Kidney capillary endothelial cell (primary cell): ENCODE measurements around the gene SLC41A1.
"Not testable (repeated sequence)": the region's sequence is repeated elsewhere in the genome, so short reads cannot be mapped to it uniquely, and the experiment has no call there.

Experiments used
- DNase-seq: peaks from one replicate; pipeline ENCODE4 v3.0.0-alpha.2; 2018; ENCODE audit warnings: low spot score

The SLC41A1 gene

DNA sequence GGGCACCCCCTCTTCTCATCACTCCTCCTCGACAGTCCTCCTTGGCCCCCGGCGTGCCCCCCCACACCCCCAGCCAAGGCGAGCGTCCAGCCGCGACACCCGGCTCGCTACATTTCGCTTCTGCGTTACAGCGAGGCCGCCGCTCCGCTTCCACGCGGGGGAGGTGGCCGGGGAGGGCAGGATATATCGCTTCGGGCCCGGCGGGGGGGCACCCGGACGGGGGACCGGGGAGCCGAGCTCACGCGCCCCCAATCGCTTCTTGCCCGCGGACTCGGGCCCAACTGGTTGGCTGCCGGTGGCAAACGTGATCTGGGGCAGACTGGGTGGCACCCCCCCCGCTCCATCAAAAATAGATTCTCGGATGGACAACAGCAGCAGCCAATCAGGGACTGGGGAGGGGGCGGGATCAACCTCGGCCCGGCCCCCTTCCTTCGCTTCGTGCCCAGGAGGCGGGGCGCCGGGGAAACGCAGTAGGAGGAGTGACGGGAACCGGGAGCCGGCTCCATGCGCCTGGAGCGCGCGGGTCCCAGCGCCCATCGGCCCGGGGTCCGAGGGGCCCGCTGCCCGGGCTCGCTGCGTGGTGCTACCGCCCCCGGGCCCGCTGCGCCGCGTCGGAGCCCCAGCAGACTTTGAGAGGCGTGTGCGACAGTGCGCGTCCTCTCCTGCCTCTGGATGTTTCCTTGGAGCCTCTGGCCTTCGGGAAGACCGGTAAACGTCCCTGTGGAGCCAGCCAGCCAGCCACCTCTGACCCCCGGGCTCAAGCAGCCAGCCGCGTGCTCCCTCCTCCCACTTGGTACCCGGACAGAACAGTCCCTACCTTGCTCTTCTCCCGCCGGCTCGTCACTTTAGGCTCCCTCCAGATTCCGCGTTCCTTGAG, at the start of gene SLC41A1:
Gene SLC41A1 (minus strand): TSS at position 321 of the 877 bp plus-strand sequence. CDS start 2,757 bp downstream, outside the sequence.
- DNase-seq, result peak; percentile 89

DNA sequence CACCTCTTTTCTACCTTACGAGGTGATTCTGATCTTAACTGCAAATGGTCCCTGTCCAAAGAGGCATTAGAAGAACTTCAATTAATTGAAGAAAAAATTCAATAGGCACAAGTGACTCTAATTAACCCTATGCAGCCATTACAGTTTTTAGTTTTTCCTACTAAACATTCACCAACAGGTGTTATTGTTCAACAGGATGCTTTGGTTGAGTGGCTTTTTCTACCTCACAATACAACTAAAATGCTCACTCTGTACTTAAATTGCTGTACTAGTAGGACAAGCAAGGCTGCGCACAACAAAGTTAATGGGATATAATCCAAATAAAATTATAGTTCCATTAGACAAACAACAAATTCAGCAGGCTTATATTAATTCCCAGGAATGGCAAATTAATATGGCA, 48.5 kb upstream of the SLC41A1 start:
- no peak for DNase-seq

DNA sequence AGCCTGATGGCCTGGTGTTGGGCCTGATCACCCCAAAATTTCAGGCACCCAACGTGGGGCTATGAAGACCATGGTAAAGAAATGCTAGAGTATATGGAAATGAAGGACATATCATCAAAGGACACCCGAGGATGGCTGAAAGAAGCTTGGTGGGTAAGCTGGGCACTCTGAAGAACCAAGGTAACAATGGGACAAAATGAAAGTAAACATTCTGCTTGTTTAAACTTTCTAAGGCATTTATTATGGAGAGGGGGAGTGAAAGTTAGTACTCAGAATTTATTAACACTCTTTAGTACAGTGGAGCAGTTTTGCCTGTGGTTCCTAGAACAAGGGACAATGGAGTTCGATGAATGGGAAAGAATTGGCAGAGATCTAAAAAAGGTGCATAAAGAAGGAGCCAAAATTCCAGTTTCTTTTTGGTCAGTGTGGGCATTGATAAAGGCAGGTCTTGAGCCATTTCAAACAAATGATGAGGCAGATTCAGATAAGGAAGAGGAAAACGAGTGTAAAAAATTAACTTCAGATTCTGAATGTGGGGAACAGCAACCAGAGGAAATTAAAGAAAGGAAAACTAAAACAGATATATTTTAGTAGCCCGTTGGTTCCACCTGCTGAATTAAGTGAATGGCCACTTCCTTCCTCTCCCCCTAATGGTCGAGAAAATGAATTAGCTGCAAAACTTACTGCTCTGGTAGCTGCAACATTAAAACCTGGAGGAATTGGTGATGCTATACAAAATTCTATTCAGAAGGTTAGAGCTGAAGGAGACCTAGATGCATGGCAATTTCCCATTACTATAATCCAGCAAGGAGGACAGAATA, 45.4 kb upstream of the SLC41A1 start:
- no peak for DNase-seq

DNA sequence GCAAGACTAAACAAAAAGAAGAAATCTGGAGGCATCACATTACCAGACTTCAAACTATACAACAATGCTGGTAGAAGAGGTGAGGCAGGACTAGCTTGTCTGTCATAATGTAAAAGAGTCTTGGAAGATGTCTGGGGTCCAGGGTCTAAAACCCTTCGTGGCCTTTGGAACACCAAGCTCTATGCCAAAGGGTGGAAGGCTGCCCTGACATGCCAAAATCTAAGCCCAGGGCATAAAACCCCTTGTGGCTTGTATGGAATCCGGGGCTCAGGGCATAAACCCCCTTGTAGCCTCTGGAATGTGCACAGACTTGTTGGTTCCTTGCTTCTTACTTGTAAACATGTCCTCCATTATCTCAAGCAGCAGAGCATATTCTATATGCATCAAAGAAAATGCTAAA, 44.5 kb upstream of the SLC41A1 start:
- DNase-seq, result not testable (repeated sequence)

GRCh38 chr1:205856433-205856832, 43.4 kb upstream of the SLC41A1 start:
- DNase-seq, result no peak

- no peak for DNase-seq
These were observed 40.0 kb upstream of the SLC41A1 start for GRCh38 chr1:205852969-205853368.

DNA sequence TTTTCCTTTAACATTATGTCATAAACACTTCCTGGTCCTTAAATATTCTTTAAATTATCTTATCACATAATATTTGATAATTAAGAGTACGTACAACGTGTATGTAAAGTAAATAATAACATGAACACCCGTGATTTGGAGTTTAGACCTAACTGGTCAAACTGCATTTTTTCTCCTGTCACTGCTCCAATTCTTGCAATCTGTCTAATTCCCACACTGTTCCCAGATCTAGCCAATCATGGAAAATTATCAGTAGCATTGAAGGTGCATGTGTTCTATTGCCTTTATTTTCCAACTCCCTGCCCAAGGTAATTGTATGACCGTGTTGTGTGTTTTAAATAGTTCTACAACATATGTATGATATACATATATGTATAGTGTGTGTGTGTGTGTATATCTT, 39.0 kb upstream of the SLC41A1 start:
- no peak for DNase-seq

GRCh38 chr1:205849619-205850355, 36.8 kb upstream of the SLC41A1 start, which contains the start of gene PM20D1:
Gene PM20D1, minus strand, starts transcription at chr1:205850132. Its CDS starts 60 bp downstream, at chr1:205850072.
- DNase-seq, result peak; percentile 53

- no peak for DNase-seq
These were observed 30.2 kb upstream of the SLC41A1 start for GRCh38 chr1:205843036-205843859.

DNA sequence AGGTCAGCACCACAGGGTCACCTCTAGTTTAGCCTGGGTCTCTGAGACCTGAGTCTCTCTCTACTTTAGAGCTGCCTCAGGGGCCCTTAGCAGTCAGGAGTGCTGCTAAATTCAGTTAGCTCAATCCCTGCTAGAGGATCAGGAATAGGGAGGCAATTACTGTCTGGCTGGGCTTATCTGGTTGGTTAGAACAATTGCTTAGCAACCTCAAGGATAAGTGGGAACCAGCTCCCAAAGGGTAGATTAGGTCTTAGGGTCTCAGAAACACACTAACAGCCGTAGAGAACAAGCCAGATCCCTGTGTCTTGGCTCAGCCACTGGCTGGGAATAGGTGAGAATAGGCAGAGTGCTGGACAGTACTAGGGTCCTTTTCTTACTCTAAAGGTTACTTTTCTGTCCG, 29.2 kb upstream of the SLC41A1 start:
- no peak for DNase-seq

- peak; percentile 48 for DNase-seq
These were observed 27.3 kb upstream of the SLC41A1 start for GRCh38 chr1:205840146-205840923.

GRCh38 chr1:205837382-205837970, 24.5 kb upstream of the SLC41A1 start:
- DNase-seq, result no peak

DNA sequence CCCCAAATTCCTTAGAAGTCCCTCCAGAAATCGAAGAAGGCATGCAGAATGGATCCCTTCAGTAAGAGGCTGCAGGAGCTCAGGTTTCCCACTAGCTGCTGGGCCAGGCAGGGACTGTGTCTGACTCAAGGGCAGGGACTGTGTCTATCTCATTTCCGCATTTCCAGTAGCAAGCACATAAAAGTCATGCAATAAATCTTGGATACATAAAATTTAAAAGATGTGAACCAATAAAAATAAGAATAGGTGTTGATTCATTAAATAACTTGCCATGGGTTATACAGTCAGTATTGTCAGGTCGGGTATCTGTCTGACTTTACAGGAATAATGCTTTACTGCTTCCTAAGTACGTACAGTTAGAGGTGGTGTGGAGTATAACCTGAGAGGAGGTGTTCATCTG, 21.8 kb upstream of the SLC41A1 start:
- DNase-seq, result no peak

DNA sequence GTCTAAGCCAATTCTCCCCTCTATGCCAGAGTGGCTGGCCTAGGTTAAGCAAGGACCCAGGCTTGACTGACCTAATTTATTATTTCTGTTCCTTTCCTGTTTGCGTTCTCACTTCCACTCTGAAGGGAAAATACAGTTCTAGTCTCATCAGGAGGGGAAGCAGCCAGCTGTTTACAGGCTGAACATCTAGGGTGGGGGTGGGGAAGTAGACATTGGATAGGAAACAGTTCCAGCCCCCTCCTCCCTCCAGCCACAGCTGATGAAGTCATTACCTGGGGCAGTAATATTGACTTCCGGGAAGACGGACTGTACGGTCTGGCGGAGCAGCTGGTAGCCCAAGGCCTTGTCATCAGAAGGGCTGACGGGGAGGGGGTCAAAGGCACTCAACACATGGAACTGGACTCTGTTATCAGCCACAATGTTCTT, 19.3 kb upstream of the SLC41A1 start:
- peak; percentile 63 for DNase-seq

- DNase-seq, result no peak
These were observed 14.6 kb upstream of the SLC41A1 start for GRCh38 chr1:205827623-205828022.

DNA sequence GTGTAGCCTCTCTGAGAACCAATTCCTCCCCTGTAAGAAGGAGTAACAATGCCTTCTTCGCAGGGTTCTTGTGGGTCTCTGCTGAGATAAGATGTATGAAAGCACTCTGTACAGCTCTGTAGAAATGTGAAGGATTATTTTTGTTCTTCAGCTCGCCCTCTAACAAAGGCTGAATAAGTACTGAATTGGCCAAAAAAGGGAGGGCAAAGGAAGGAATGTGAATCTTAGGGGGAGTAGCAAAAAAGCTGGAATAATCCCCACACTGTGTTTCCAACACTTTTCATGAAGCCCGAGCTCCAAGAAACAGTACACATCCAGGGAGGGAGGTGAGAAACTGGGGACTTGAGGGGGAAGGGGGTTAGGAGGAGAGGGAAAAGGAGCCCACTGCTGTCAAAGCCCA, 14.0 kb upstream of the SLC41A1 start:
- DNase-seq, result no peak

- no peak for DNase-seq
These were observed 13.2 kb upstream of the SLC41A1 start for GRCh38 chr1:205826016-205826806.

DNA sequence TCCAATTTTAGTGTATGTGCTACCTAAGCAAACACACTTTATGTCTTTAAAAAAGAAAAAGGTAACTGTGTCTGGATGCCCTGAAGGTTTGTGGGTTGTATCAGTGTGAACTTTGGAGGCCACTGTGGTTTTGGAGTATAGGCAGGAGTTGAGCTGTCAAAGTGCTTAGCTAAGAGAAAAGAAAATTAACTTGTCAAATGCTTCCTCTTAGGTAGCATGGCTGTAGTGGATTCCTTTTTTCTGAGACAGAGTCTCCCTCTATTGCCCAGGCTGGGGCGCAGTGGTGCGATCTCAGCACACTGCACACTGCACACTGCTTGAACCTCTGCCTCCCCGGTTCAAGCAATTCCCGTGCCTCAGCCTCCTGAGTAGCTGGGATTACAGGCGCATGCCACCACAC, 11.2 kb upstream of the SLC41A1 start:
- no peak for DNase-seq

GRCh38 chr1:205823260-205823659, 10.3 kb upstream of the SLC41A1 start:
- DNase-seq, result not testable (repeated sequence)
